Measurements from ENCODE around the gene TFAM.

Gene TFAM

GRCh38 chr10:58384999-58385783 is at the start of gene TFAM:
Gene TFAM, plus strand, starts transcription at chr10:58385410. Its CDS starts 138 bp downstream, at chr10:58385548.
- peak; percentile 94 to 98 for DNase-seq (ENCODE audit: low read depth in 2 of 2)

- DNase-seq (ENCODE audit: low read depth in 2 of 2) = no peak
Observed at GRCh38 chr10:58336242-58336641, 49.0 kb upstream of the TFAM start.

- DNase-seq (ENCODE audit: low read depth in 2 of 2) = no peak
Observed at GRCh38 chr10:58341422-58341821, 43.8 kb upstream of the TFAM start.

GRCh38 chr10:58341947-58342346 is 43.3 kb upstream of the TFAM start:
- DNase-seq (ENCODE audit: low read depth in 2 of 2) = no peak

GRCh38 chr10:58347967-58348366 is 37.2 kb upstream of the TFAM start:
- DNase-seq (ENCODE audit: low read depth in 2 of 2) = no peak

- DNase-seq (ENCODE audit: low read depth in 2 of 2) = no peak
Observed at GRCh38 chr10:58348571-58349033, 36.6 kb upstream of the TFAM start.

GRCh38 chr10:58350023-58350422 is 35.2 kb upstream of the TFAM start:
- DNase-seq (ENCODE audit: low read depth in 2 of 2) = no peak

GRCh38 chr10:58350619-58351323 is 34.4 kb upstream of the TFAM start:
- DNase-seq (ENCODE audit: low read depth in 2 of 2) = no peak

GRCh38 chr10:58351616-58352578 is 33.3 kb upstream of the TFAM start:
- no peak for DNase-seq (ENCODE audit: low read depth in 2 of 2)

GRCh38 chr10:58352956-58353610 is 32.1 kb upstream of the TFAM start:
- DNase-seq (ENCODE audit: low read depth in 2 of 2) = no peak

GRCh38 chr10:58356756-58357155 is 28.5 kb upstream of the TFAM start:
- no peak for DNase-seq (ENCODE audit: low read depth in 2 of 2)

GRCh38 chr10:58358314-58358933 is 26.8 kb upstream of the TFAM start:
- no peak for DNase-seq (ENCODE audit: low read depth in 2 of 2)

- no peak for DNase-seq (ENCODE audit: low read depth in 2 of 2)
Observed at GRCh38 chr10:58358947-58359346, 26.3 kb upstream of the TFAM start.

- no peak for DNase-seq (ENCODE audit: low read depth in 2 of 2)
Observed at GRCh38 chr10:58359541-58359940, 25.7 kb upstream of the TFAM start.

GRCh38 chr10:58360412-58361004 is 24.7 kb upstream of the TFAM start:
- no peak for DNase-seq (ENCODE audit: low read depth in 2 of 2)

GRCh38 chr10:58361353-58361752 is 23.9 kb upstream of the TFAM start:
- no peak for DNase-seq (ENCODE audit: low read depth in 2 of 2)

GRCh38 chr10:58362027-58362789 is 23.0 kb upstream of the TFAM start:
- DNase-seq (ENCODE audit: low read depth in 2 of 2) = no peak

- no peak for DNase-seq (ENCODE audit: low read depth in 2 of 2)
Observed at GRCh38 chr10:58367069-58367468, 18.1 kb upstream of the TFAM start.

- no peak for DNase-seq (ENCODE audit: low read depth in 2 of 2)
Observed at GRCh38 chr10:58371473-58371872, 13.7 kb upstream of the TFAM start.

Data from activated CD8-positive, alpha-beta memory T cell treated with anti-CD3 and anti-CD28 coated beads for 4 hours (primary cell).